ENCODE results near the gene BAHCC1.

GRCh38 chr17:81428516-81428915, 33.3 kb downstream of the BAHCC1 start:
- no peak for TF ChIP-seq GATA3 (IDR thresholded peaks at IDR 0.05; ENCODE audit: low read depth, low read length)
- no peak for TF ChIP-seq GATA2 (IDR thresholded peaks at IDR 0.05; ENCODE audit: low read depth, low read length)

Measured in SH-SY5Y (cell line).